ENCODE data around the gene NBEAL2. TPM values are rescaled to one million over a fixed set of nuclear protein-coding genes. Genes with fewer than 3 reads are reported as not detected.

Gene NBEAL2
- total RNA-seq, 1 experiment from 2014 or later, result 80.0 TPM

GRCh38 chr3:47047069-47047468 lies 67.6 kb downstream of the NBEAL2 start:
- TF ChIP-seq RORB (CRISPR knock-in tag; IDR thresholded peaks at IDR 0.05) (no peak), MYBL2 (CRISPR knock-in tag; IDR thresholded peaks at IDR 0.05) (no peak), OVOL2 (CRISPR knock-in tag; IDR thresholded peaks at IDR 0.05; ENCODE audit: borderline replicate concordance) (no peak), NFE2L1 (CRISPR knock-in tag; IDR thresholded peaks at IDR 0.05) (no peak), ZNF425 (CRISPR knock-in tag; conservative IDR thresholded peaks at IDR 0.05) (no peak), ESRRA (CRISPR knock-in tag; IDR thresholded peaks at IDR 0.05; ENCODE audit: borderline replicate concordance) (no peak), ELF4 (CRISPR knock-in tag; IDR thresholded peaks at IDR 0.05; ENCODE audit: low read depth) (no peak), GABPB1 (CRISPR knock-in tag; IDR thresholded peaks at IDR 0.05) (no peak), ZNF416 (CRISPR knock-in tag; IDR thresholded peaks at IDR 0.05) (no peak), ZNF121 (CRISPR knock-in tag; IDR thresholded peaks at IDR 0.05) (no peak), ZNF263 (CRISPR knock-in tag; IDR thresholded peaks at IDR 0.05; ENCODE audit: low read depth) (no peak), SMAD4 (CRISPR knock-in tag; IDR thresholded peaks at IDR 0.05) (no peak), TP53 (CRISPR knock-in tag; IDR thresholded peaks at IDR 0.05) (no peak), HMGA2 (CRISPR knock-in tag; IDR thresholded peaks at IDR 0.05) (no peak), ZBTB43 (CRISPR knock-in tag; IDR thresholded peaks at IDR 0.05) (no peak), ERG (CRISPR knock-in tag; IDR thresholded peaks at IDR 0.05) (no peak), JAZF1 (CRISPR knock-in tag; IDR thresholded peaks at IDR 0.05) (no peak)
- POLR2A ChIA-PET, result no interaction called here
- H3K27me3 Mint-ChIP-seq (ENCODE audit: low read depth), result no peaks in the 10 kb centered on the region
- no peaks in the 10 kb centered on the region for H3K9me3 Mint-ChIP-seq
- CTCF ChIA-PET, result no interaction called here
- no peak overlapping the region for H3K4me3 Mint-ChIP-seq
- ATAC-seq (no peak), DNase-seq (ENCODE audit: low spot score) (no peak)
- H3K27ac Mint-ChIP-seq, result peak overlapping the region; percentile 44; the same call in 1 of the 2 replicates
- peaks cover 19% of the 10 kb centered on the region for H3K36me3 Mint-ChIP-seq
- no peaks in the 10 kb centered on the region for H3K4me1 Mint-ChIP-seq

- Mint-ChIP-seq H3K4me1 (no peaks in the 10 kb centered on the region), H3K27ac (peak overlapping the region; percentile 44; the same call in 1 of the 2 replicates), H3K36me3 (peaks cover 13% of the 10 kb centered on the region), H3K27me3 (ENCODE audit: low read depth) (no peaks in the 10 kb centered on the region), H3K9me3 (no peaks in the 10 kb centered on the region), H3K4me3 (no peak overlapping the region)
- DNase-seq (ENCODE audit: low spot score) (no peak), ATAC-seq (no peak)
- ChIA-PET CTCF (no interaction called here), POLR2A (no interaction called here)
- TF ChIP-seq CREM (CRISPR knock-in tag; IDR thresholded peaks at IDR 0.05), result no peak
- no peak for TF ChIP-seq USF2 (CRISPR knock-in tag; IDR thresholded peaks at IDR 0.05)
- TF ChIP-seq ZNF121 (CRISPR knock-in tag; IDR thresholded peaks at IDR 0.05), result no peak
- TF ChIP-seq E2F1 (CRISPR knock-in tag; IDR thresholded peaks at IDR 0.05), result no peak
- no peak for TF ChIP-seq EMX1 (CRISPR knock-in tag; IDR thresholded peaks at IDR 0.05)
- no peak for TF ChIP-seq FOXJ3 (CRISPR knock-in tag; IDR thresholded peaks at IDR 0.05; ENCODE audit: borderline replicate concordance)
- TF ChIP-seq MLX (CRISPR knock-in tag; IDR thresholded peaks at IDR 0.05), result no peak
- TF ChIP-seq AR (CRISPR knock-in tag; IDR thresholded peaks at IDR 0.05), result no peak
- no peak for TF ChIP-seq FOXK1 (CRISPR knock-in tag; IDR thresholded peaks at IDR 0.05)
- TF ChIP-seq ZNF425 (CRISPR knock-in tag; conservative IDR thresholded peaks at IDR 0.05), result no peak
Measured at GRCh38 chr3:47047673-47048072, 68.2 kb downstream of the NBEAL2 start.

Measured in WTC11 (cell line).